Measurements from ENCODE around the gene SOCS4. TPM values are rescaled to one million over a fixed set of nuclear protein-coding genes. Genes with fewer than 3 reads are reported as not detected.
"Not testable (repeated sequence)": the region's sequence is repeated elsewhere in the genome, so short reads cannot be mapped to it uniquely, and the experiment has no call there.

The SOCS4 gene
- total RNA-seq, 2 experiments from 2014 or later, result 24.2 to 32.0 TPM

DNA sequence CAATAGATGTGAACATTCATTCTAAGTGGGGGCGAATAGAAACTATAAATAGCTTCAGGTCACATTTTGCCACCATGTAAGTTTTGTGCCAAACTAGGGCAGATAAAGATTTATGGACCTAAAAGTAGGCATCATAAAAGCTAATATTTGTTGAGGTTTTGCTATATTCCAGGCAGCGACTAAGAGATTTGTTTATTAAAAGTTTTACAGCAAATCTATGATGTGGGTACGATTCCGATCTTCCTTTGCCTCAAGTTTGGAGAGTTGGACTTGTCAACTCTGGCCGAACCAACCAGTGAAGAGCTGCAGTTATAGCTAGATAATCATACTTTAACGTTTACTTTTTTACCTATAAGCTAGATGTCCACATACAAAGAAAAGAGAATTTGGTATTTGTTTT is 26.0 kb downstream of the SOCS4 start:
- peak overlapping the region; percentile 94 for H3K27ac Mint-ChIP-seq
- no peak for DNase-seq
- H3K27me3 Mint-ChIP-seq, result no peaks in the 10 kb centered on the region
- ChIA-PET CTCF (interaction anchor here (1.0 to 3.3 kb wide), 4 partner anchors 18 to 106 kb away, joined by 3 to 41 read pairs (median 30); partner anchors contain the start of genes SOCS4 and WDHD1), POLR2A (interaction anchor here (0.6 to 5.1 kb wide), 14 partner anchors 8 to 262 kb away, joined by 3 to 153 read pairs (median 8); partner anchors contain the start of genes FBXO34, GCH1, SOCS4 and WDHD1)
- H3K4me3 Mint-ChIP-seq, result peak overlapping the region; percentile 88
- peaks cover 38% of the 10 kb centered on the region for H3K36me3 Mint-ChIP-seq (ENCODE audit: low read depth)
- H3K4me1 Mint-ChIP-seq, result peaks cover 39% of the 10 kb centered on the region
- H3K9me3 Mint-ChIP-seq, result no peaks in the 10 kb centered on the region

DNA sequence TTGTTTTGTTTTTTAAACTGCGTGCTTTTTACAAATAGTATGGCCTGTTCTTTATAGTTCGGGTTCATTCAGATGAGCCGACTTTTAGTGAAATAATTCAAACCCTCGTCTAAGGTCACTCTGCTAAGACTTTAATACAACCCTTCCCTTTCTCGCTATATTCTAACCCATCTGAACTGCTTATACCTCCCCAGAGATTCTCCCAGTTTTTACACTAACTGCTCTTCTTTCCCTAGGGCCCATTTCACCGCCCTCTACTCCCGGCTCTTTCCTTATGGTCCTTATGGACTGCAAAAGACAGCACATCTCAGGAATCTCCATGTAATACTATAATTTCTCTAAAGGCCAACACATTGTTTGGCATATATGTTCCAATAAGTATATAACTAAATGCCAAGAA is 26.5 kb downstream of the SOCS4 start:
- Mint-ChIP-seq H3K4me3 (peak overlapping the region; percentile 88), H3K36me3 (ENCODE audit: low read depth) (peaks cover 43% of the 10 kb centered on the region), H3K4me1 (peaks cover 42% of the 10 kb centered on the region), H3K9me3 (no peaks in the 10 kb centered on the region), H3K27ac (peak overlapping the region; percentile 36), H3K27me3 (no peaks in the 10 kb centered on the region)
- ChIA-PET POLR2A (interaction anchor here (0.7 to 5.1 kb wide), 9 partner anchors 8 to 218 kb away, joined by 3 to 153 read pairs (median 7); partner anchors contain the start of genes FBXO34, GCH1, SOCS4 and WDHD1), CTCF (interaction anchor here (1.0 to 2.9 kb wide), 2 partner anchors 50 to 106 kb away, joined by 3 to 31 read pairs; no protein-coding TSS in a partner anchor)
- no peak for DNase-seq

- no peak overlapping the region for H3K4me3 Mint-ChIP-seq
- H3K9me3 Mint-ChIP-seq, result no peaks in the 10 kb centered on the region
- no peak for DNase-seq
- POLR2A ChIA-PET, result interaction anchor here (1.9 to 5.1 kb wide), 2 partner anchors 17 to 26 kb away, joined by 7 to 153 read pairs; partner anchors contain the start of genes SOCS4 and WDHD1
- CTCF ChIA-PET, result interaction anchor here (2.1 kb wide), 1 partner anchor 18 kb away, joined by 4 read pairs; no protein-coding TSS in a partner anchor
- no peak overlapping the region for H3K27ac Mint-ChIP-seq
- no peaks in the 10 kb centered on the region for H3K27me3 Mint-ChIP-seq
- peaks cover 42% of the 10 kb centered on the region for H3K4me1 Mint-ChIP-seq
- peaks cover 45% of the 10 kb centered on the region for H3K36me3 Mint-ChIP-seq (ENCODE audit: low read depth)
Measured at GRCh38 chr14:55054098-55054497, 27.1 kb downstream of the SOCS4 start.

GRCh38 chr14:55057919-55058318 is 30.9 kb downstream of the SOCS4 start:
- ChIA-PET CTCF (no interaction called here), POLR2A (no interaction called here)
- no peak overlapping the region for H3K27ac Mint-ChIP-seq
- H3K36me3 Mint-ChIP-seq (ENCODE audit: low read depth), result peaks cover 62% of the 10 kb centered on the region
- H3K4me1 Mint-ChIP-seq, result peaks cover 37% of the 10 kb centered on the region
- DNase-seq, result no peak
- no peak overlapping the region for H3K4me3 Mint-ChIP-seq
- H3K9me3 Mint-ChIP-seq, result no peaks in the 10 kb centered on the region
- no peaks in the 10 kb centered on the region for H3K27me3 Mint-ChIP-seq

- POLR2A ChIA-PET, result interaction anchor here (1.0 to 5.3 kb wide), 6 partner anchors 7 to 132 kb away, joined by 3 to 27 read pairs (median 4); partner anchors contain the start of genes DLGAP5, MAPK1IP1L, SOCS4 and WDHD1
- H3K9me3 Mint-ChIP-seq, result no peaks in the 10 kb centered on the region
- CTCF ChIA-PET, result interaction anchor here (1.0 to 1.8 kb wide), 2 partner anchors 8 to 18 kb away, joined by 3 to 13 read pairs; partner anchors contain the start of gene MAPK1IP1L
- H3K4me1 Mint-ChIP-seq, result peaks cover 28% of the 10 kb centered on the region
- no peak overlapping the region for H3K4me3 Mint-ChIP-seq
- no peaks in the 10 kb centered on the region for H3K27me3 Mint-ChIP-seq
- no peak overlapping the region for H3K27ac Mint-ChIP-seq
- H3K36me3 Mint-ChIP-seq (ENCODE audit: low read depth), result peaks cover 57% of the 10 kb centered on the region
- DNase-seq, result no peak
Measured at GRCh38 chr14:55059333-55059732, 32.3 kb downstream of the SOCS4 start.

GRCh38 chr14:55062517-55063351 is 35.7 kb downstream of the SOCS4 start:
- no peaks in the 10 kb centered on the region for H3K27me3 Mint-ChIP-seq
- H3K4me3 Mint-ChIP-seq, result no peak overlapping the region
- no peak for DNase-seq
- POLR2A ChIA-PET, result interaction anchor here (5.3 kb wide), 1 partner anchor 11 kb away, joined by 27 read pairs; the partner anchor contains the start of gene MAPK1IP1L
- no peaks in the 10 kb centered on the region for H3K9me3 Mint-ChIP-seq
- peaks cover 71% of the 10 kb centered on the region for H3K36me3 Mint-ChIP-seq (ENCODE audit: low read depth)
- peaks cover 15% of the 10 kb centered on the region for H3K4me1 Mint-ChIP-seq
- CTCF ChIA-PET, result no interaction called here
- no peak overlapping the region for H3K27ac Mint-ChIP-seq

DNA sequence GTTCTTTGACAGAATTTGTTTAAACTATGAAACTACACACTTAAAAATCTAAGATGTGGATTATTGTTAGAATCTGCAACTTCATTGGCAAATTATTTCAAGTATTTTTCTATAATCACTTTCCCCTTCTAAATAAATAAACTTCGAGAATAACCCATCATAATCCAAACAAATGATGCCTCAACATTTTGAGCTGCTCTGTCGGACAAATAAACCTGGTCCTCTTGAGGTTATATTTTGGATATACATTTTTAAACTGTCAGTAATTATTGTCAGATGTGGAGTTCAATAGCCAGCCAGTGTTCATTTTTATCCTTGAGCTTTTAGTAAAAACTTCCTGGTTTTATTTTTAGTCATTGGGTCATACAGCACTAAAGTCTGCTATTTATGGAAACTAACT is 37.9 kb downstream of the SOCS4 start:
- H3K4me1 Mint-ChIP-seq, H3K4me3 Mint-ChIP-seq, H3K27ac Mint-ChIP-seq, H3K27me3 Mint-ChIP-seq, DNase-seq, H3K9me3 Mint-ChIP-seq: not testable (repeated sequence)
- ChIA-PET POLR2A (interaction anchor here (2.4 kb wide), 1 partner anchor 13 kb away, joined by 22 read pairs; the partner anchor contains the start of gene MAPK1IP1L), CTCF (interaction anchor here (2.7 kb wide), 1 partner anchor 13 kb away, joined by 13 read pairs; the partner anchor contains the start of gene MAPK1IP1L)
- H3K36me3 Mint-ChIP-seq (ENCODE audit: low read depth), result peaks cover 60% of the 10 kb centered on the region

- DNase-seq, result no peak
- Mint-ChIP-seq H3K27me3 (no peaks in the 10 kb centered on the region), H3K36me3 (ENCODE audit: low read depth) (peaks cover 58% of the 10 kb centered on the region), H3K4me3 (no peak overlapping the region), H3K4me1 (peaks cover 8% of the 10 kb centered on the region), H3K27ac (no peak overlapping the region), H3K9me3 (no peaks in the 10 kb centered on the region)
- ChIA-PET CTCF (interaction anchor here (0.9 to 2.7 kb wide), 4 partner anchors 12 to 96 kb away, joined by 4 to 13 read pairs (median 4); partner anchors contain the start of gene MAPK1IP1L), POLR2A (interaction anchor here (1.6 to 2.4 kb wide), 2 partner anchors 12 to 13 kb away, joined by 4 to 22 read pairs; partner anchors contain the start of gene MAPK1IP1L)
Measured at GRCh38 chr14:55065411-55065810, 38.4 kb downstream of the SOCS4 start.

DNA sequence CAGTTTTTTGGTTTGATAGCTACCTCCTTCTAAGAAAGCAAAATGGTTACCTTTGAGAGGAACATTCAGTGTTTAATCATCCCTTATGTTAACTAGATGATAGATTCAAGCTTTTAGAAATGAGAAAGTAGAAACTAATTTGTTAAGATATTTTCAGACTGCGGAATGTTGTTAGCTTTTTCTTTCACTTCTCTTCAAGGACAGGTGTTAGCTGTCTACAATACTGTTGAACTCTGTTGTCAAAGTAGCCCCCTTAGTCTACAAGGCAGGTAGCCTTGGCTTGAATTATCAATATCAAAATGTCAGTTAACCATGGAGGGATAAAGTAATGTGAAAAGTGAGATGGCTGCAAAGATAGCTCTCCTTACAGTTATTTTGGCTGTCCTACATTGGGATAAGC is 39.2 kb downstream of the SOCS4 start:
- no peak overlapping the region for H3K4me3 Mint-ChIP-seq
- no peak overlapping the region for H3K27ac Mint-ChIP-seq
- H3K4me1 Mint-ChIP-seq, result peaks cover 11% of the 10 kb centered on the region
- H3K27me3 Mint-ChIP-seq, result no peaks in the 10 kb centered on the region
- H3K36me3 Mint-ChIP-seq (ENCODE audit: low read depth), result peaks cover 60% of the 10 kb centered on the region
- DNase-seq, result no peak
- CTCF ChIA-PET, result interaction anchor here (0.6 to 2.7 kb wide), 5 partner anchors 11 to 380 kb away, joined by 3 to 13 read pairs (median 4); partner anchors contain the start of gene MAPK1IP1L
- POLR2A ChIA-PET, result interaction anchor here (0.9 to 2.4 kb wide), 3 partner anchors 11 to 39 kb away, joined by 3 to 22 read pairs (median 4); partner anchors contain the start of genes MAPK1IP1L, SOCS4 and WDHD1
- H3K9me3 Mint-ChIP-seq, result no peaks in the 10 kb centered on the region

GRCh38 chr14:55070981-55071411 is 44.0 kb downstream of the SOCS4 start:
- Mint-ChIP-seq H3K9me3 (no peaks in the 10 kb centered on the region), H3K4me3 (no peak overlapping the region), H3K36me3 (ENCODE audit: low read depth) (peaks cover 25% of the 10 kb centered on the region), H3K4me1 (peaks cover 38% of the 10 kb centered on the region), H3K27me3 (no peaks in the 10 kb centered on the region), H3K27ac (no peak overlapping the region)
- DNase-seq, result no peak
- ChIA-PET CTCF (interaction anchor here (1.2 to 3.6 kb wide), 2 partner anchors 19 to 33 kb away, joined by 4 to 29 read pairs; partner anchors contain the start of gene MAPK1IP1L), POLR2A (interaction anchor here (1.0 to 3.3 kb wide), 4 partner anchors 7 to 44 kb away, joined by 3 to 29 read pairs (median 6); partner anchors contain the start of genes MAPK1IP1L and SOCS4)

DNA sequence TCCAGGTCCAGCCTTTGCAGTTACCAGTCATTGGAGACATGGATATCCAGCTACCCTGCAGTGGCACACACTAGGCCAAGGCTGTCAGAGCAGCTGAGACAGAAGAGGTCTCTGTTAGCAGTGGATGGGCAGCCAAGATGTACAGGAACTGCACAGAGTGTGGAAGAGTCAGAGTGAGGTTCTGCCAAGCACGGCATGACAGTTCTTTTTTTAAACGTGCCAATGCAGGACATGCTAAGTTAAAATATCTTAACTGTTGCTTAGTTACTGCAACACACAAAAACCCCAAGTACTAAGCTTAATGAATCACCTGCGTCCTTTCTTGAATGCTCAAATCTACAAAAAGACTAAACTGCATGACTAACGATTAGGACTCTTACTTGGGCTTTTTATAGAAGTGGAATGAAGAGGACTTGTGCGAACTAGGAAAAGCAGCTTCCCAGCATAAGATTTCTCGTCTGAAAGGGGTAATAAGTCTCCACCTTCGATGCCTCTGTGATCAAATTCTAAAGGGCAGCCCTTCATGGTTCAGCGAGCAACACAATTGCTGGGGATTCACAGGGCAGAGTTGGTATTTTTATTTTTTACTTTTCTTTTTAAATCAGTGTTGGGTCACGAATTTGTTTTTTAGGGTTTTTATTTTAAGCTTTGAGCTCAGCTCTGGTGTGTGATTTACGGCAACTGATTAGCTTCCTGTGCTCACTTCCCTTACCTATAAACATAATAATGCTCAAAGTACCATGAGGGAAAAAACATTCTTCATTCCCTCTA is 45.0 kb downstream of the SOCS4 start:
- H3K36me3 Mint-ChIP-seq (ENCODE audit: low read depth), result peaks cover 17% of the 10 kb centered on the region
- ChIA-PET CTCF (interaction anchor here (0.6 to 3.6 kb wide), 8 partner anchors 17 to 97 kb away, joined by 3 to 29 read pairs (median 4); partner anchors contain the start of genes MAPK1IP1L and WDHD1), POLR2A (interaction anchor here (0.6 to 3.3 kb wide), 8 partner anchors 13 to 63 kb away, joined by 3 to 29 read pairs (median 6); partner anchors contain the start of genes MAPK1IP1L, SOCS4 and WDHD1)
- H3K27ac Mint-ChIP-seq, result peak overlapping the region; percentile 40
- H3K9me3 Mint-ChIP-seq, result no peaks in the 10 kb centered on the region
- H3K4me1 Mint-ChIP-seq, result peaks cover 40% of the 10 kb centered on the region
- DNase-seq, result peak; percentile 25
- no peak overlapping the region for H3K4me3 Mint-ChIP-seq
- no peaks in the 10 kb centered on the region for H3K27me3 Mint-ChIP-seq

DNA sequence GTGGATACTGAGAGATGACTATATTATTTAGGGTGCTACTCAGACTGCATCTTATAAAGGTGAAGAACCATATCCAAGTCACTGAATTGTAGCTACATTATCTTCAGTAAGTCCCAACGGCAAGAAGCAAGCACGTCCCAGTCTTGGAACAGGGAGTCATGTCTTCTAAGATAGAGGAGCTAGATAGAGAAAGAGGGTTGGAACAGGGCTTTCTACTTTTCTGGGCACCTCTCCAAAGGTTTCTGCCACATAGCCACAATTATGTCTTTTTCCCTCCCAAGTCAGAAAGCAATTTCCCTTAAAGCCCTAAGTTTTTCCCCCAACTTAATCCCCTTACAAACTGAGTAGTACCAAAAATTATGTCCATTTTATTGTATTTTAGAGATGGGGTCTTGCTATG is 46.8 kb downstream of the SOCS4 start:
- DNase-seq, result no peak
- ChIA-PET CTCF (interaction anchor here (0.6 kb wide), 1 partner anchor 87 kb away, joined by 3 read pairs; no protein-coding TSS in a partner anchor), POLR2A (interaction anchor here (1.5 to 1.7 kb wide), 3 partner anchors 13 to 24 kb away, joined by 3 to 5 read pairs (median 4); partner anchors contain the start of gene MAPK1IP1L)
- Mint-ChIP-seq H3K4me3 (no peak overlapping the region), H3K27me3 (no peaks in the 10 kb centered on the region), H3K27ac (no peak overlapping the region), H3K36me3 (ENCODE audit: low read depth) (peaks cover 6% of the 10 kb centered on the region), H3K4me1 (peaks cover 44% of the 10 kb centered on the region), H3K9me3 (no peaks in the 10 kb centered on the region)

Measured in activated CD4-positive, alpha-beta memory T cell treated with anti-CD3 and anti-CD28 coated beads, Interleukin-2, amount 10 ng/mL, durations not matched to agents 7 days and 5 days (primary cell).